Astrocyte (in vitro differentiated cells and primary cell): Measurements from ENCODE around the gene ERH.

Experiments
- CTCF ChIP-seq: IDR thresholded peaks from 2 replicates; pipeline ENCODE4 v1.5.1; 2011; ENCODE audit warnings: low read depth, mild to moderate bottlenecking, inconsistent platforms, low read length, moderate library complexity; ENCODE audit not compliant: insufficient read depth
- EZH2 ChIP-seq: IDR thresholded peaks from 2 replicates; pipeline ENCODE4 v1.6.1; 2012; ENCODE audit warnings: mild to moderate bottlenecking, low read length, inconsistent platforms; ENCODE audit not compliant: insufficient read depth

GRCh38 chr14:69430306-69430939 is 32.3 kb upstream of the ERH start:
- TF ChIP-seq CTCF (no peak), EZH2 (no peak)
